ENCODE results near the gene USP48.

DNA sequence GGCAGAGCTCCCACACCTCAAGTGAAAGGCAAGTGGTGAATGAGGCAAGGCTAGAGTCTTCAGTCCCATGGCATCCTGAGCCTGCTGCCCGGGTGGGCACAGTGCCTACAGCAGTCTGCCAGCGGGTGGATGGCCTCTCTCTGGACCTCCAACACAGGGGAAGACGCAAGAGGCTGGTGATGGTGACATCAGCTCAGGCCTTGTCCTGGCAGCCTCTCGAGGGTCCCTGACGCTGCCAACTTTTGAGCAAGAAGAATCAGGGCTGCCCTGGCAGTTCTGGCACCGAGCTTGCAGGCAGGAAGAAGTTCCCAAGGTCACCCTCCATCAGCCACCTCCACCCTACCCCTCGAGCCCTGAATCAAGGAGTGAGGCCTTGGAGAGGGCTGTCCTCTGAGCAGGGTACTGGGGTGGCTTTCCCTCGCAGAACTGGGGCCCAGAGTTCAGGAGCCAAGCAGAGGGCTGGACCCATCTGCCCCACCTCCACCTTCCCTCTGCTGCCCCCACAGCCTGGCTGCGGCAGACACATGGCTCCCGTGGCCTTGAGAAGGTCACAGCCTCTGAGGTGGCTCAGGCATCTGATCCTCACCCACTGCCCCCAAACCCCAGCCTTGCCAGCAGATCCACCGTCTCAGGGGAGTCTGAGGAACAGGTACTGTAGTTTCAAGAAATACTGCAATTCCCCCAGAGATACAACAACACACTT is 119.5 kb downstream of the USP48 start:
- TF ChIP-seq, protein P1, sequence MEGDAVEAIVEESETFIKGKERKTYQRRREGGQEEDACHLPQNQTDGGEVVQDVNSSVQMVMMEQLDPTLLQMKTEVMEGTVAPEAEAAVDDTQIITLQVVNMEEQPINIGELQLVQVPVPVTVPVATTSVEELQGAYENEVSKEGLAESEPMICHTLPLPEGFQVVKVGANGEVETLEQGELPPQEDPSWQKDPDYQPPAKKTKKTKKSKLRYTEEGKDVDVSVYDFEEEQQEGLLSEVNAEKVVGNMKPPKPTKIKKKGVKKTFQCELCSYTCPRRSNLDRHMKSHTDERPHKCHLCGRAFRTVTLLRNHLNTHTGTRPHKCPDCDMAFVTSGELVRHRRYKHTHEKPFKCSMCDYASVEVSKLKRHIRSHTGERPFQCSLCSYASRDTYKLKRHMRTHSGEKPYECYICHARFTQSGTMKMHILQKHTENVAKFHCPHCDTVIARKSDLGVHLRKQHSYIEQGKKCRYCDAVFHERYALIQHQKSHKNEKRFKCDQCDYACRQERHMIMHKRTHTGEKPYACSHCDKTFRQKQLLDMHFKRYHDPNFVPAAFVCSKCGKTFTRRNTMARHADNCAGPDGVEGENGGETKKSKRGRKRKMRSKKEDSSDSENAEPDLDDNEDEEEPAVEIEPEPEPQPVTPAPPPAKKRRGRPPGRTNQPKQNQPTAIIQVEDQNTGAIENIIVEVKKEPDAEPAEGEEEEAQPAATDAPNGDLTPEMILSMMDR (IDR thresholded peaks at IDR 0.05) = no peak
- TF ChIP-seq POLR2A (IDR thresholded peaks at IDR 0.05) = no peak

Data from breast epithelium (tissue), 3 donors.